ENCODE data around the gene WDR48. TPM values are rescaled to one million over a fixed set of nuclear protein-coding genes. Genes with fewer than 3 reads are reported as not detected.

The WDR48 gene
- total and polyA plus RNA-seq, 9 of the 15 experiments (the other 6 are each of a cell fraction or from before 2014, with no cell fraction given), result 26.6 to 70.6 (median 48.0) TPM

- TF ChIP-seq, protein P1, sequence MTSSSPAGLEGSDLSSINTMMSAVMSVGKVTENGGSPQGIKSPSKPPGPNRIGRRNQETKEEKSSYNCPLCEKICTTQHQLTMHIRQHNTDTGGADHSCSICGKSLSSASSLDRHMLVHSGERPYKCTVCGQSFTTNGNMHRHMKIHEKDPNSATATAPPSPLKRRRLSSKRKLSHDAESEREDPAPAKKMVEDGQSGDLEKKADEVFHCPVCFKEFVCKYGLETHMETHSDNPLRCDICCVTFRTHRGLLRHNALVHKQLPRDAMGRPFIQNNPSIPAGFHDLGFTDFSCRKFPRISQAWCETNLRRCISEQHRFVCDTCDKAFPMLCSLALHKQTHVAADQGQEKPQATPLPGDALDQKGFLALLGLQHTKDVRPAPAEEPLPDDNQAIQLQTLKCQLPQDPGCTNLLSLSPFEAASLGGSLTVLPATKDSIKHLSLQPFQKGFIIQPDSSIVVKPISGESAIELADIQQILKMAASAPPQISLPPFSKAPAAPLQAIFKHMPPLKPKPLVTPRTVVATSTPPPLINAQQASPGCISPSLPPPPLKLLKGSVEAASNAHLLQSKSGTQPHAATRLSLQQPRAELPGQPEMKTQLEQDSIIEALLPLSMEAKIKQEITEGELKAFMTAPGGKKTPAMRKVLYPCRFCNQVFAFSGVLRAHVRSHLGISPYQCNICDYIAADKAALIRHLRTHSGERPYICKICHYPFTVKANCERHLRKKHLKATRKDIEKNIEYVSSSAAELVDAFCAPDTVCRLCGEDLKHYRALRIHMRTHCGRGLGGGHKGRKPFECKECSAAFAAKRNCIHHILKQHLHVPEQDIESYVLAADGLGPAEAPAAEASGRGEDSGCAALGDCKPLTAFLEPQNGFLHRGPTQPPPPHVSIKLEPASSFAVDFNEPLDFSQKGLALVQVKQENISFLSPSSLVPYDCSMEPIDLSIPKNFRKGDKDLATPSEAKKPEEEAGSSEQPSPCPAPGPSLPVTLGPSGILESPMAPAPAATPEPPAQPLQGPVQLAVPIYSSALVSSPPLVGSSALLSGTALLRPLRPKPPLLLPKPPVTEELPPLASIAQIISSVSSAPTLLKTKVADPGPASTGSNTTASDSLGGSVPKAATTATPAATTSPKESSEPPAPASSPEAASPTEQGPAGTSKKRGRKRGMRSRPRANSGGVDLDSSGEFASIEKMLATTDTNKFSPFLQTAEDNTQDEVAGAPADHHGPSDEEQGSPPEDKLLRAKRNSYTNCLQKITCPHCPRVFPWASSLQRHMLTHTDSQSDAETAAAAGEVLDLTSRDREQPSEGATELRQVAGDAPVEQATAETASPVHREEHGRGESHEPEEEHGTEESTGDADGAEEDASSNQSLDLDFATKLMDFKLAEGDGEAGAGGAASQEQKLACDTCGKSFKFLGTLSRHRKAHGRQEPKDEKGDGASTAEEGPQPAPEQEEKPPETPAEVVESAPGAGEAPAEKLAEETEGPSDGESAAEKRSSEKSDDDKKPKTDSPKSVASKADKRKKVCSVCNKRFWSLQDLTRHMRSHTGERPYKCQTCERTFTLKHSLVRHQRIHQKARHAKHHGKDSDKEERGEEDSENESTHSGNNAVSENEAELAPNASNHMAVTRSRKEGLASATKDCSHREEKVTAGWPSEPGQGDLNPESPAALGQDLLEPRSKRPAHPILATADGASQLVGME (CRISPR knock-in tag; IDR thresholded peaks at IDR 0.05), result no peak
- no peak for TF ChIP-seq HIVEP1 (CRISPR knock-in tag; IDR thresholded peaks at IDR 0.05)
- peak; percentile 43; the same call in 1 of the 2 replicates for TF ChIP-seq ZNF316 (IDR thresholded peaks at IDR 0.05)
- no peak for TF ChIP-seq CHD4 (IDR thresholded peaks at IDR 0.05; ENCODE audit: insufficient read depth, insufficient replicate concordance, low read depth, low read length, poor library complexity, severe bottlenecking)
- no peak for TF ChIP-seq IRF2 (CRISPR knock-in tag; IDR thresholded peaks at IDR 0.05)
- no peak for TF ChIP-seq SUPT5H (IDR thresholded peaks at IDR 0.05)
- TF ChIP-seq, protein P2, sequence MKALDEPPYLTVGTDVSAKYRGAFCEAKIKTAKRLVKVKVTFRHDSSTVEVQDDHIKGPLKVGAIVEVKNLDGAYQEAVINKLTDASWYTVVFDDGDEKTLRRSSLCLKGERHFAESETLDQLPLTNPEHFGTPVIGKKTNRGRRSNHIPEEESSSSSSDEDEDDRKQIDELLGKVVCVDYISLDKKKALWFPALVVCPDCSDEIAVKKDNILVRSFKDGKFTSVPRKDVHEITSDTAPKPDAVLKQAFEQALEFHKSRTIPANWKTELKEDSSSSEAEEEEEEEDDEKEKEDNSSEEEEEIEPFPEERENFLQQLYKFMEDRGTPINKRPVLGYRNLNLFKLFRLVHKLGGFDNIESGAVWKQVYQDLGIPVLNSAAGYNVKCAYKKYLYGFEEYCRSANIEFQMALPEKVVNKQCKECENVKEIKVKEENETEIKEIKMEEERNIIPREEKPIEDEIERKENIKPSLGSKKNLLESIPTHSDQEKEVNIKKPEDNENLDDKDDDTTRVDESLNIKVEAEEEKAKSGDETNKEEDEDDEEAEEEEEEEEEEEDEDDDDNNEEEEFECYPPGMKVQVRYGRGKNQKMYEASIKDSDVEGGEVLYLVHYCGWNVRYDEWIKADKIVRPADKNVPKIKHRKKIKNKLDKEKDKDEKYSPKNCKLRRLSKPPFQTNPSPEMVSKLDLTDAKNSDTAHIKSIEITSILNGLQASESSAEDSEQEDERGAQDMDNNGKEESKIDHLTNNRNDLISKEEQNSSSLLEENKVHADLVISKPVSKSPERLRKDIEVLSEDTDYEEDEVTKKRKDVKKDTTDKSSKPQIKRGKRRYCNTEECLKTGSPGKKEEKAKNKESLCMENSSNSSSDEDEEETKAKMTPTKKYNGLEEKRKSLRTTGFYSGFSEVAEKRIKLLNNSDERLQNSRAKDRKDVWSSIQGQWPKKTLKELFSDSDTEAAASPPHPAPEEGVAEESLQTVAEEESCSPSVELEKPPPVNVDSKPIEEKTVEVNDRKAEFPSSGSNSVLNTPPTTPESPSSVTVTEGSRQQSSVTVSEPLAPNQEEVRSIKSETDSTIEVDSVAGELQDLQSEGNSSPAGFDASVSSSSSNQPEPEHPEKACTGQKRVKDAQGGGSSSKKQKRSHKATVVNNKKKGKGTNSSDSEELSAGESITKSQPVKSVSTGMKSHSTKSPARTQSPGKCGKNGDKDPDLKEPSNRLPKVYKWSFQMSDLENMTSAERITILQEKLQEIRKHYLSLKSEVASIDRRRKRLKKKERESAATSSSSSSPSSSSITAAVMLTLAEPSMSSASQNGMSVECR (CRISPR knock-in tag; IDR thresholded peaks at IDR 0.05), result no peak
- TF ChIP-seq HMBOX1 (IDR thresholded peaks at IDR 0.05), result peak; percentile 28; the same call in 1 of the 2 replicates
- no peak for TF ChIP-seq ZFP30 (CRISPR knock-in tag; IDR thresholded peaks at IDR 0.05; ENCODE audit: borderline replicate concordance)
- TF ChIP-seq ZNF766 (CRISPR knock-in tag; conservative IDR thresholded peaks at IDR 0.05), result 0 out of 2 replicates have a peak, but pooled peaks have one; percentile 77
- peak; percentile 11; the same call in 1 of the 2 replicates for TF ChIP-seq SPI1 (IDR thresholded peaks at IDR 0.05; ENCODE audit: borderline replicate concordance, low read depth, low read length)
- TF ChIP-seq, protein P3, sequence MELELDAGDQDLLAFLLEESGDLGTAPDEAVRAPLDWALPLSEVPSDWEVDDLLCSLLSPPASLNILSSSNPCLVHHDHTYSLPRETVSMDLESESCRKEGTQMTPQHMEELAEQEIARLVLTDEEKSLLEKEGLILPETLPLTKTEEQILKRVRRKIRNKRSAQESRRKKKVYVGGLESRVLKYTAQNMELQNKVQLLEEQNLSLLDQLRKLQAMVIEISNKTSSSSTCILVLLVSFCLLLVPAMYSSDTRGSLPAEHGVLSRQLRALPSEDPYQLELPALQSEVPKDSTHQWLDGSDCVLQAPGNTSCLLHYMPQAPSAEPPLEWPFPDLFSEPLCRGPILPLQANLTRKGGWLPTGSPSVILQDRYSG (tag; conservative IDR thresholded peaks at IDR 0.05; ENCODE audit: low read depth), result 0 out of 2 replicates have a peak, but pooled peaks have one; percentile 20
- TF ChIP-seq ZNF395 (CRISPR knock-in tag; IDR thresholded peaks at IDR 0.05), result no peak
Observed at GRCh38 chr3:39011191-39011736, 40.6 kb upstream of the WDR48 start (continued).
